Subcutaneous abdominal adipose tissue (tissue), 5 donors: Measurements from ENCODE around the gene PADI2.

ENCODE experiments used
- H3K27ac ChIP-seq: one replicate; pipeline ENCODE4 v1.7.0; 2013; ENCODE audit warnings: low read depth, mild to moderate bottlenecking, inconsistent platforms, low read length, moderate library complexity
- H3K27me3 ChIP-seq, 5 donors: one replicate each; pipeline ENCODE4 v1.7.0; 2013; ENCODE audit warnings: low read length in 5 of 5, inconsistent platforms in 1 of 5; ENCODE audit not compliant: control insufficient read depth in 5 of 5, insufficient read depth in 4 of 5
- H3K36me3 ChIP-seq, 5 donors: one replicate each; pipeline ENCODE4 v1.7.0; 2013; ENCODE audit warnings: low read length in 5 of 5; ENCODE audit not compliant: control insufficient read depth in 5 of 5, insufficient read depth in 5 of 5
- H3K4me1 ChIP-seq, 5 donors: one replicate each; pipeline ENCODE4 v1.7.0; 2013; ENCODE audit warnings: low read length in 5 of 5, mild to moderate bottlenecking in 3 of 5, moderate library complexity in 1 of 5; ENCODE audit not compliant: control insufficient read depth in 5 of 5, insufficient read depth in 5 of 5
- H3K4me3 ChIP-seq, 5 donors: one replicate each; pipeline ENCODE4 v1.7.0; 2013; ENCODE audit warnings: low read length in 5 of 5, low read depth in 1 of 5
- H3K9ac ChIP-seq, 5 donors: one replicate each; pipeline ENCODE4 v1.7.0; 2013; ENCODE audit warnings: low read length in 5 of 5, mild to moderate bottlenecking in 4 of 5, moderate library complexity in 3 of 5
- H3K9me3 ChIP-seq, 5 donors: one replicate each; pipeline ENCODE4 v1.7.0; 2013; ENCODE audit warnings: low read length in 5 of 5; ENCODE audit not compliant: control insufficient read depth in 5 of 5
- donor health status: healthy.
- donor health status: healthy.
- donor health status: healthy.
- donor health status: healthy.
- donor health status: healthy.

The PADI2 gene

DNA sequence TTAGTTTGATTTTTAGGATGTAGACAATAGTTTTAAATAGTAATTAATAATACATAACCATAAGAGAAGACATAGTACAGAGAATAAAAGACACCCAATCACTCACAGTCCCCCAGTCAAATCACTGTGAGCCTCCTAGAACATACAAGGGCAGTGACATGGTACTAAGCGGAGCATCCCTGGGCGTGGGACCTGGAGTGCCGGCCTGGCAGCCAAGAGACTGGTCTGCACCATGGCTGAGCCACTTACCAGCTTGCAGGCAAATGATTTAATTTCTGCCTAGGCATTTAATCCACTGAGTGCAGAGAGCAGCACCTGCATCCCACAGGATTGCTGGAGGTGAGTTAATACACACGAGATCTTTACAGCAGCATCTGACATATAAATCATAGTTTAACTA is 85.8 kb downstream of the PADI2 start:
- H3K27me3 ChIP-seq: no peaks in the 10 kb centered on the region
- H3K4me1 ChIP-seq: peaks cover 0 to 7% (median 0%) of the 10 kb centered on the region in 5 donors
- no peaks in the 10 kb centered on the region for H3K9me3 ChIP-seq
- H3K4me3 ChIP-seq: no peak overlapping the region
- H3K36me3 ChIP-seq: peaks cover 9 to 44% (median 27%) of the 10 kb centered on the region in 5 donors
- no peak overlapping the region for H3K27ac ChIP-seq
- no peak overlapping the region for H3K9ac ChIP-seq

DNA sequence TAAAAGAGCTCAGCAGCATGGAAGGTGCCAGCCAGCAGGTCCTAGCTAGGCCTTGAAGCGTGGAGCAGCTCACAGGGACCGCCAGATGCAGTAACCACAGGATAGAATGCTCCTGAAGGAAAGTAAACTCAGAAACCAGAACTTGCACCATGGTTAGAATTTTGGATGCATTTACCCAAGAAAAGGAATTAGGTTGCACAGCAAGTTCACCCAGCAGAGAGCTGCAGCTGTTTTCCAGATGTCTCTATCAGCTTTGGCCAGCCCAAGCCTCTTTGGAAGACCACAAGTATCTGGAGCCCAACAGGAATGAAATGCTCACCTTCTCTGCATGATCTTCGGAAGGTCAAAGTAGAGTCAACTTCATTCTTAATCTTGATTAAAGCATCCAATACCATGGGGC is 86.5 kb downstream of the PADI2 start:
- Histone ChIP-seq H3K4me1 (peaks cover 0 to 12% (median 5%) of the 10 kb centered on the region in 5 donors), H3K36me3 (peaks cover 9 to 47% (median 29%) of the 10 kb centered on the region in 5 donors), H3K9me3 (no peaks in the 10 kb centered on the region)

DNA sequence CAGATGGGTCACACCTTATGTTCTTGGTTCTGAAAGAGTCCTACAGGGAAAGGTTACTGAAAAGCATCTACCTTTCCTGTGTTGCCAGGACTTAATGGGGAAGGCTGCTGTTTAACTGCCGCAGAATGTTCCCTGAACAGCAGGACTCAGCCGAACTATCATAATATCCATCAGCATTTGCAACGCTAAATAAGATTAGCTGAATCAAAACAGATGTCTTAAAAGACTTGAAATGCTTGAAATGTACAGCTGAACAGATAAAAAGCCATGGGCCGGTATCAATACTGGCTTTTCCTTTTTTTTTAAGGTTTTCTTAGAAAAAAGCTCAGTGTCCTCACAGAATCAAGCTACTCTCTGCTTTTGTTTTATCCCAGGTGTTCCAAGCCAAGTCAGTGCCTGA is 87.8 kb downstream of the PADI2 start:
- peaks cover 11 to 57% (median 42%) of the 10 kb centered on the region in 5 donors for H3K36me3 ChIP-seq
- no peaks in the 10 kb centered on the region for H3K9me3 ChIP-seq
- peaks cover 0 to 20% (median 13%) of the 10 kb centered on the region in 5 donors for H3K4me1 ChIP-seq
- no peak overlapping the region for H3K27ac ChIP-seq
- H3K9ac ChIP-seq: no peak overlapping the region
- H3K4me3 ChIP-seq: no peak overlapping the region
- no peaks in the 10 kb centered on the region for H3K27me3 ChIP-seq

More for the DNA sequence above, 86.5 kb downstream of the PADI2 start:
- H3K27ac ChIP-seq: no peak overlapping the region
- no peak overlapping the region for H3K9ac ChIP-seq
- no peak overlapping the region for H3K4me3 ChIP-seq
- H3K27me3 ChIP-seq: no peaks in the 10 kb centered on the region

DNA sequence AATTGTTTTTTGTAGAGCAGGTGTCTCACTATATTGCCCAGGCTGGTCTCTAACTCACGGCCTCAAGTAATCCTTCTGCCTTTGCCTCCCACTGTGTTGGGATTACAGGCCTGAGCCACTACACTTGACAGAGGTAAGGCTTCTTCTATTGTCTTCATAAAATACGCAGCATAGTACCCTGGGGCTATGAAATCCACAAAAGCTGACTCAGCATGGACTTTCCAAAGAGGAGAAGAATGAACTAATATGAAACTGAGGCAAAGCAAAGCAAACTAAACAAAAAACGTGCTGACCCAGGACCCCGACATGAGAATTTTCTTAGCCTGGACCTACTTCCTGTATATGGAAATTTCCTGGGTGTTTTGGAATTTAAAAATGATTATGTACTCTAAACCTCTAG is 89.0 kb downstream of the PADI2 start:
- peaks cover 0 to 20% (median 13%) of the 10 kb centered on the region in 5 donors for H3K4me1 ChIP-seq
- H3K4me3 ChIP-seq: no peak overlapping the region
- peaks cover 14 to 68% (median 48%) of the 10 kb centered on the region in 5 donors for H3K36me3 ChIP-seq
- no peaks in the 10 kb centered on the region for H3K9me3 ChIP-seq
- H3K27ac ChIP-seq: no peak overlapping the region
- no peaks in the 10 kb centered on the region for H3K27me3 ChIP-seq
- H3K9ac ChIP-seq: no peak overlapping the region

DNA sequence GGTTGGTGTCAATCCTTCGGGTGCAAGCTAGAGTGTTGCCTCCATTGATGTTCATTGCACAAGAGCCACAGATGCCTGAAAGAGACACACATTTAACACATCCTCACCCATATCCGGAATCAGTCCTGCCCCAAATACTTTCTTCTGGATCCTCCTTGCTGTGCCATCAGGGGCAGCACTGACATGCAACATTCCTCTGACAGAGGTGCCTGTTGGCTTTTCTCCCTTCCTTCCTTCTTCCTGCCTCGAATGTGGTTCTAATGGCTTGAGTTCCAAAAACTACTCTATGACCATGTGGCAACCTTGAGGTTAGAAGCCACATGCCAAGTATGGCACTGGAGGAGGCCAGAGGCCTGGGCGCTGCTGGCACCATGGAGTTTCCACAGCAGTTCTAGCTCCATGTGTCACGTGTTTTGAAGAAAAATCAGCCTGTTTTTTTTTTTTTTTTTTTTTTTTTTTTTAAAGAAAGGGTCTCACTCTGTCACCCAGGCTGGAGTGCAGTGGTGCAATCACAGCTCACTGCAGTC is 90.5 kb downstream of the PADI2 start:
- Histone ChIP-seq H3K9me3 (no peaks in the 10 kb centered on the region), H3K27ac (no peak overlapping the region), H3K36me3 (peaks cover 14 to 79% (median 60%) of the 10 kb centered on the region in 5 donors), H3K4me1 (peaks cover 0 to 20% (median 13%) of the 10 kb centered on the region in 5 donors), H3K9ac (no peak overlapping the region), H3K27me3 (no peaks in the 10 kb centered on the region), H3K4me3 (no peak overlapping the region)

DNA sequence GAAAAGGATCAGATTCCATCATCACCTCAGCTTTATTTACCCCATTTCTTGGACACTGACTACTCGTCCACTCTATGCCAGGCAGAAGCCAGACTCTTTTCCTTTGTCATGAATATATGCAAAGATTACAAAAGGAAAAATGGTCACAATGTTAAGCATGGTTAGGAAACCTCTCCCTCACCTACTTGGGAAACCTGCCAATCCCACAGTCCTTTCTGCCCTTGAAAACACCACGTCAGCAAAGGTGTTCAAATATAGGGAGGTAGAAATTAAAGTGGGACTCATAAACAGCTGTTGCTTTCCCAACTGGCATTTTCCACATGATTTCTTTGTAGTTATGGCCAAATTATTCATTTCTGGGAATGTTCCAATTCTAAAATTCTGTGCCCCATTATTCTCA is 91.4 kb downstream of the PADI2 start:
- no peaks in the 10 kb centered on the region for H3K27me3 ChIP-seq
- no peak overlapping the region for H3K9ac ChIP-seq
- H3K4me3 ChIP-seq: no peak overlapping the region
- peaks cover 0 to 20% (median 15%) of the 10 kb centered on the region in 5 donors for H3K4me1 ChIP-seq
- peaks cover 15 to 81% (median 62%) of the 10 kb centered on the region in 5 donors for H3K36me3 ChIP-seq
- H3K27ac ChIP-seq: no peak overlapping the region
- no peaks in the 10 kb centered on the region for H3K9me3 ChIP-seq

DNA sequence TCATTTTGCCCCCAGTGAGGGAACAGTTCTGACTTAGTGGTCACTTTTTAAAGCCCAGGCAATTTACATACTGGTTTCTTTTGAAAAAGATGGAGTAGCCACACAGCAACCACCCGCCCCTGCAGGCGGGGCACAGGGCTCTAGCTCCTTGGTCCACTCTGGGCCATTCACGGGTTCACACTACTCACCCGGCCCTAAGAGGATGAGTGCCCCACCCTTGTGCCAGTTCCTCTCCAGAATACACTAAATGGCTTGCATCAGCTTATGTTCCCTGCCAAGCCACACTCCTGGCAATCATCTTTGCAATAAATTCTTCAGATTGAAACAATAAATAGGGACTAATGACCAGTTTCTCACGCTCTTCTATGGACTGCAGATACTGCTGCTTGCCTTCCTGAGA is 91.8 kb downstream of the PADI2 start:
- no peaks in the 10 kb centered on the region for H3K9me3 ChIP-seq
- peaks cover 16 to 81% (median 62%) of the 10 kb centered on the region in 5 donors for H3K36me3 ChIP-seq
- H3K27me3 ChIP-seq: no peaks in the 10 kb centered on the region
- no peak overlapping the region for H3K9ac ChIP-seq
- peaks cover 0 to 20% (median 15%) of the 10 kb centered on the region in 5 donors for H3K4me1 ChIP-seq
- H3K27ac ChIP-seq: no peak overlapping the region
- H3K4me3 ChIP-seq: no peak overlapping the region

DNA sequence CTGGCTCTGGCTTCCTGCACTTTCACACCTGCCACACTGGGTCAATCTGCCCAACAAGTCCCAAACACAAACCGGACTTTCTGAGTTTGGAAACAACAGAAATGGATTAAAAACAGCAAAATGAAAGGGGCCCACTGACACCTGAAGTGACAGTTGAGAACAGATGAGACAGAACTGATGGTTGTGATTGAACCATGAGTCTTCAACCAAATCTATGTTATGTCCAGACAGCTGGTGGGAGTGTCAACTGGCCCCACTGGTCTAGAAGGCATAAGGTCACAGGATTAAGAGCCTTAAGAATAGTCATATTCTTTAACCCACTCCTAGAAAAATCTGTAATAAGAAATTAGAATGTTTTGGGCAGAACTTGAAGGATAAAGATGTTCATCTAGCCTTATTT is 94.5 kb downstream of the PADI2 start:
- no peaks in the 10 kb centered on the region for H3K27me3 ChIP-seq
- H3K9ac ChIP-seq: no peak overlapping the region
- no peak overlapping the region for H3K4me3 ChIP-seq
- no peak overlapping the region for H3K27ac ChIP-seq
- peaks cover 0 to 20% (median 15%) of the 10 kb centered on the region in 5 donors for H3K4me1 ChIP-seq
- no peaks in the 10 kb centered on the region for H3K9me3 ChIP-seq
- H3K36me3 ChIP-seq: peaks cover 18 to 92% (median 80%) of the 10 kb centered on the region in 5 donors

DNA sequence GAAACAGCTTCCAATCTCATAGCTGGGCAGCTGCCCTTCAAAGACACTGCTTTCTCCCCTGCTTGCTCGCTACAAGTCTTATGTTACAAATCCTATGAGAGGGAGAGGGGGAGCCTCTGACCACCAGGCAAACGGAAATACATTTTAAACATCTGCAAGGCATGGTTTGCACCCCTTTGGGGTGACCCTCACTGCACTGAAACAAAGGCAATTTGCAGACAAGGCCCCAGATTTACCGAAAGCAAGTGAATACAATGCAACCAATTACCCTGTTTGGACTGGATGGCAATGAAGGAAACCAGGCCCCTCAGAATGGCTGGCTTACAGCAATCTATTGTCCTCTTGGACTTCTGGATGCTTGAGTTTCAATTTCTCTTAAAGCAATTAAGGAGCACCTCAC is 95.7 kb downstream of the PADI2 start:
- H3K27ac ChIP-seq: no peak overlapping the region

DNA sequence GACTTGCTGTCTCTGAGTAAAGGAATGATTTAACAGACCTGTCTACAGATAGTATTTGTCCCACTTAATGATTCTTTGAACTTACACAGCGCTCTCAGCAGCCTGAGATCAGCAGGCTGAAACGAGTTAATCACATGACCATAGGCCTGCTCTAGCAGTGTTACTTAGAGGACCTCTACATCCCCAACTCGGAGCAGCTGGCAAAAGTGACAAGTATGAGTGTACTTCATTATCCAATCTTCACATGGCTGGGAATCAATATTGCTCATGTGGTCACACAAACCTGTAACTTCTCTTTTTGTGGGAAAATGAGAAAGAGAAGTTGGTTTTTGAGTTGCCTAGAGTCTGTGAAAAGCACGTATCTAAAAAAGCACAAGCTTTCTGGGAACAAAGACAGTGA is 96.1 kb downstream of the PADI2 start:
- Histone ChIP-seq H3K27me3 (no peaks in the 10 kb centered on the region), H3K27ac (no peak overlapping the region), H3K4me3 (no peak overlapping the region), H3K4me1 (peaks cover 0 to 13% (median 10%) of the 10 kb centered on the region in 5 donors), H3K9ac (no peak overlapping the region), H3K9me3 (no peaks in the 10 kb centered on the region), H3K36me3 (peaks cover 27 to 98% (median 86%) of the 10 kb centered on the region in 5 donors)

More for the DNA sequence above, 95.7 kb downstream of the PADI2 start:
- no peaks in the 10 kb centered on the region for H3K27me3 ChIP-seq
- H3K36me3 ChIP-seq: peaks cover 27 to 98% (median 86%) of the 10 kb centered on the region in 5 donors
- no peak overlapping the region for H3K4me3 ChIP-seq
- H3K9me3 ChIP-seq: no peaks in the 10 kb centered on the region
- H3K4me1 ChIP-seq: peaks cover 0 to 15% (median 14%) of the 10 kb centered on the region in 5 donors
- H3K9ac ChIP-seq: no peak overlapping the region
